PC-3 (cell line): ENCODE results near the gene CASP12.

Experiments used
- EZH2 ChIP-seq: fragments of 300-600 bp; sonication (generic); IDR thresholded peaks from one replicate; pipeline ENCODE4 v1.6.1; 2017; ENCODE audit warnings: antibody characterized with exemption, mild to moderate bottlenecking, low read length; ENCODE audit not compliant: unreplicated experiment
- TF ChIP-seq, protein P1 (sequence below): fragments of 300-600 bp; sonication (generic); conservative IDR thresholded peaks from 2 replicates; pipeline ENCODE4 v1.5.1; 2017; ENCODE audit warnings: antibody characterized with exemption, low read depth, mild to moderate bottlenecking, low read length

DNA sequence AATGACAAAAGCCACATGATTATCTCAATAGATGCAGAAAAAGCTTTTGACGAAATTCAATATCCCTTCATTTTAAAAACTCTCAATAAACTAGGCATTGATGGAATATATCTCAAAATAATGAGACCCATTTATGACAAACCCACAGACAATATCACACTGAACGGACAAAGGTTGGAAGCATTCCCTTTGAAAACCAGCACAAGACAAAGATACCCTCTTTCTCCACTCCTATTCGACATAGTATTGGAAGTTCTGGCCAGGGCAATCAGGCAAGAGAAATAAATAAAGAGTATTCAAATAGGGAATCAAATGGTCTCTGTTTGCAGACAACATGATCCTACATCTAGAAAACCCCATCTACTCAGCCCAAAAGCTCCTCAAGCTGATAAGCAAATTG lies 52.0 kb downstream of the CASP12 start:
- TF ChIP-seq, protein P1, sequence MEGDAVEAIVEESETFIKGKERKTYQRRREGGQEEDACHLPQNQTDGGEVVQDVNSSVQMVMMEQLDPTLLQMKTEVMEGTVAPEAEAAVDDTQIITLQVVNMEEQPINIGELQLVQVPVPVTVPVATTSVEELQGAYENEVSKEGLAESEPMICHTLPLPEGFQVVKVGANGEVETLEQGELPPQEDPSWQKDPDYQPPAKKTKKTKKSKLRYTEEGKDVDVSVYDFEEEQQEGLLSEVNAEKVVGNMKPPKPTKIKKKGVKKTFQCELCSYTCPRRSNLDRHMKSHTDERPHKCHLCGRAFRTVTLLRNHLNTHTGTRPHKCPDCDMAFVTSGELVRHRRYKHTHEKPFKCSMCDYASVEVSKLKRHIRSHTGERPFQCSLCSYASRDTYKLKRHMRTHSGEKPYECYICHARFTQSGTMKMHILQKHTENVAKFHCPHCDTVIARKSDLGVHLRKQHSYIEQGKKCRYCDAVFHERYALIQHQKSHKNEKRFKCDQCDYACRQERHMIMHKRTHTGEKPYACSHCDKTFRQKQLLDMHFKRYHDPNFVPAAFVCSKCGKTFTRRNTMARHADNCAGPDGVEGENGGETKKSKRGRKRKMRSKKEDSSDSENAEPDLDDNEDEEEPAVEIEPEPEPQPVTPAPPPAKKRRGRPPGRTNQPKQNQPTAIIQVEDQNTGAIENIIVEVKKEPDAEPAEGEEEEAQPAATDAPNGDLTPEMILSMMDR: no peak
- TF ChIP-seq EZH2: no peak
